SK-N-SH treated with all-trans-retinoic acid at 6 μM for 48 hours (cell line): ENCODE data around the gene ANTXRL.
"Not testable (repeated sequence)": the region's sequence is repeated elsewhere in the genome, so short reads cannot be mapped to it uniquely, and the experiment has no call there.

Experiments
- ATAC-seq: fragments of 200-7000 bp; cut with Tn5 transposase; 3 replicates; pipeline ENCODE4 v1.9.1; 2020; ENCODE audit warnings: mild to moderate bottlenecking, moderate library complexity
- ARNTL ChIP-seq: fragments of 450-650 bp; formaldehyde crosslinking; IDR thresholded peaks from 2 replicates; pipeline ENCODE4 v1.5.0; 2020; ENCODE audit warnings: low read depth, mild to moderate bottlenecking, moderate library complexity, borderline replicate concordance
- BACH2 ChIP-seq: fragments of 250-450 bp; sonication (Bioruptor Pico); IDR thresholded peaks from 2 replicates; pipeline ENCODE4 v1.9.0; 2021; ENCODE audit warnings: mild to moderate bottlenecking, borderline replicate concordance
- CSDC2 ChIP-seq: fragments of 250-450 bp; sonication (Bioruptor Pico); IDR thresholded peaks from 2 replicates; pipeline ENCODE4 v1.5.0; 2020; ENCODE audit warnings: mild to moderate bottlenecking, moderate library complexity
- GLIS3 ChIP-seq: fragments of 250-450 bp; sonication (Bioruptor Pico); IDR thresholded peaks from 2 replicates; pipeline ENCODE4 v1.5.0; 2020; ENCODE audit warnings: mild to moderate bottlenecking, moderate library complexity
- ISL1 ChIP-seq: fragments of 250-450 bp; sonication (Bioruptor Pico); IDR thresholded peaks from 2 replicates; pipeline ENCODE4 v2.1.2; 2022; ENCODE audit warnings: mild to moderate bottlenecking, moderate library complexity
- OSR1 ChIP-seq: fragments of 250-450 bp; sonication (Bioruptor Pico); IDR thresholded peaks from 2 replicates; pipeline ENCODE4 v1.8.0; 2022; ENCODE audit warnings: moderate library complexity, mild to moderate bottlenecking, inconsistent platforms
- PPARA ChIP-seq: fragments of 250-450 bp; sonication (Bioruptor Pico); IDR thresholded peaks from 2 replicates; pipeline ENCODE4 v1.5.0; 2020; ENCODE audit warnings: mild to moderate bottlenecking, borderline replicate concordance
- RARB ChIP-seq: fragments of 250-450 bp; sonication (Bioruptor Pico); IDR thresholded peaks from 2 replicates; pipeline ENCODE4 v1.8.0; 2021; ENCODE audit warnings: mild to moderate bottlenecking, moderate library complexity
- SNAI2 ChIP-seq: fragments of 250-450 bp; sonication (Bioruptor Pico); IDR thresholded peaks from 2 replicates; pipeline ENCODE4 v1.5.0; 2020; ENCODE audit warnings: mild to moderate bottlenecking, moderate library complexity
- TCF4 ChIP-seq: fragments of 250-450 bp; sonication (Bioruptor Pico); IDR thresholded peaks from 2 replicates; pipeline ENCODE4 v1.8.0; 2021; ENCODE audit warnings: mild to moderate bottlenecking, moderate library complexity, borderline replicate concordance
- TOX ChIP-seq: fragments of 250-450 bp; sonication (Bioruptor Pico); IDR thresholded peaks from 2 replicates; pipeline ENCODE4 v1.8.0; 2021; ENCODE audit warnings: mild to moderate bottlenecking, moderate library complexity, borderline replicate concordance
- ZC3H10 ChIP-seq: fragments of 250-450 bp; sonication (Bioruptor Pico); IDR thresholded peaks from 2 replicates; pipeline ENCODE4 v1.5.1; 2021; ENCODE audit warnings: mild to moderate bottlenecking, moderate library complexity
- ZFP3 ChIP-seq: fragments of 250-450 bp; sonication (Bioruptor Pico); IDR thresholded peaks from 2 replicates; pipeline ENCODE4 v1.5.0; 2020; ENCODE audit warnings: mild to moderate bottlenecking, moderate library complexity
- ZFP30 ChIP-seq: fragments of 450-650 bp; formaldehyde crosslinking; IDR thresholded peaks from 2 replicates; pipeline ENCODE4 v1.5.0; 2022; ENCODE audit warnings: mild to moderate bottlenecking, moderate library complexity
- ZNF565 ChIP-seq: fragments of 450-650 bp; formaldehyde crosslinking; conservative IDR thresholded peaks from 2 replicates; pipeline ENCODE4 v1.5.0; 2020; ENCODE audit warnings: low read depth, mild to moderate bottlenecking, moderate library complexity
- ZNF70 ChIP-seq: fragments of 450-650 bp; formaldehyde crosslinking; IDR thresholded peaks from 2 replicates; pipeline ENCODE4 v1.5.0; 2020; ENCODE audit warnings: mild to moderate bottlenecking, moderate library complexity
- TF ChIP-seq, protein P1 (sequence below): fragments of 250-450 bp; sonication (Bioruptor Pico); IDR thresholded peaks from 2 replicates; pipeline ENCODE4 v1.5.1; 2020; ENCODE audit warnings: low read depth, mild to moderate bottlenecking, moderate library complexity
- TF ChIP-seq, protein P2 (sequence below): fragments of 250-450 bp; sonication (Bioruptor Pico); IDR thresholded peaks from 2 replicates; pipeline ENCODE4 v1.8.0; 2020; ENCODE audit warnings: mild to moderate bottlenecking, moderate library complexity, borderline replicate concordance
- TF ChIP-seq, protein P3 (sequence below): fragments of 250-450 bp; sonication (Bioruptor Pico); IDR thresholded peaks from 2 replicates; pipeline ENCODE4 v1.5.1; 2021; ENCODE audit warnings: mild to moderate bottlenecking, moderate library complexity
- TF ChIP-seq, protein P4 (sequence below): fragments of 250-450 bp; sonication (Bioruptor Pico); IDR thresholded peaks from 2 replicates; pipeline ENCODE4 v1.8.0; 2021; ENCODE audit warnings: low read depth, mild to moderate bottlenecking, moderate library complexity, borderline replicate concordance

Gene ANTXRL

DNA sequence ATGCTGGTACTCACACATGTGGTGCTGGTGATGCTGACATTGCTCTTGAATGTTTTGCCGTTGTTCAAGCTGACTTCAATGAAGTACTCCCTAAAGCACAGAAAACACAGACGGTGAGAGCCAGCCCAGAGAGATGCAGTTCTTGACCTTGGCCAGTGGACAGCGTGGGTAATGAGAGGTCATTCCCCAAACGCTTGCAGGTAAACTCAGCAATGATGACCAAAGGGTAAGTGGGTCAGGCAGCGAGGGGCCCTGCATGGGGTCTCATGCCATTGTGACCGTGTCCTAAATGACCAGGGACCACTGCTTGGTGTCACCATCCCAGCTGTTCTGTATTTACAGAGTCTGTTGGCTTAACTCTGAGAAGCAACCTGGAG is 32.8 kb upstream of the ANTXRL start:
- TF ChIP-seq PPARA: no peak
- TF ChIP-seq ZNF565 (CRISPR knock-in tag): no peak
- no peak for TF ChIP-seq TCF4 (CRISPR knock-in tag)
- TF ChIP-seq GLIS3: no peak
- TF ChIP-seq, protein P1, sequence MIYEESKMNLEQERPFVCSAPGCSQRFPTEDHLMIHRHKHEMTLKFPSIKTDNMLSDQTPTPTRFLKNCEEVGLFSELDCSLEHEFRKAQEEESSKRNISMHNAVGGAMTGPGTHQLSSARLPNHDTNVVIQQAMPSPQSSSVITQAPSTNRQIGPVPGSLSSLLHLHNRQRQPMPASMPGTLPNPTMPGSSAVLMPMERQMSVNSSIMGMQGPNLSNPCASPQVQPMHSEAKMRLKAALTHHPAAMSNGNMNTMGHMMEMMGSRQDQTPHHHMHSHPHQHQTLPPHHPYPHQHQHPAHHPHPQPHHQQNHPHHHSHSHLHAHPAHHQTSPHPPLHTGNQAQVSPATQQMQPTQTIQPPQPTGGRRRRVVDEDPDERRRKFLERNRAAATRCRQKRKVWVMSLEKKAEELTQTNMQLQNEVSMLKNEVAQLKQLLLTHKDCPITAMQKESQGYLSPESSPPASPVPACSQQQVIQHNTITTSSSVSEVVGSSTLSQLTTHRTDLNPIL (CRISPR knock-in tag): no peak
- TF ChIP-seq BACH2: no peak
- TF ChIP-seq ZFP30 (CRISPR knock-in tag): no peak
- TF ChIP-seq, protein P2, sequence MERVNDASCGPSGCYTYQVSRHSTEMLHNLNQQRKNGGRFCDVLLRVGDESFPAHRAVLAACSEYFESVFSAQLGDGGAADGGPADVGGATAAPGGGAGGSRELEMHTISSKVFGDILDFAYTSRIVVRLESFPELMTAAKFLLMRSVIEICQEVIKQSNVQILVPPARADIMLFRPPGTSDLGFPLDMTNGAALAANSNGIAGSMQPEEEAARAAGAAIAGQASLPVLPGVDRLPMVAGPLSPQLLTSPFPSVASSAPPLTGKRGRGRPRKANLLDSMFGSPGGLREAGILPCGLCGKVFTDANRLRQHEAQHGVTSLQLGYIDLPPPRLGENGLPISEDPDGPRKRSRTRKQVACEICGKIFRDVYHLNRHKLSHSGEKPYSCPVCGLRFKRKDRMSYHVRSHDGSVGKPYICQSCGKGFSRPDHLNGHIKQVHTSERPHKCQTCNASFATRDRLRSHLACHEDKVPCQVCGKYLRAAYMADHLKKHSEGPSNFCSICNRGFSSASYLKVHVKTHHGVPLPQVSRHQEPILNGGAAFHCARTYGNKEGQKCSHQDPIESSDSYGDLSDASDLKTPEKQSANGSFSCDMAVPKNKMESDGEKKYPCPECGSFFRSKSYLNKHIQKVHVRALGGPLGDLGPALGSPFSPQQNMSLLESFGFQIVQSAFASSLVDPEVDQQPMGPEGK (CRISPR knock-in tag): no peak
- no peak for TF ChIP-seq ARNTL
- TF ChIP-seq RARB (CRISPR knock-in tag): no peak
- no peak for ATAC-seq

- no peak for ATAC-seq
- TF ChIP-seq OSR1 (CRISPR knock-in tag) (no peak), GLIS3 (no peak), CSDC2 (no peak), SNAI2 (CRISPR knock-in tag) (no peak), TOX (CRISPR knock-in tag) (no peak), ZNF70 (CRISPR knock-in tag) (no peak)
- TF ChIP-seq, protein P3, sequence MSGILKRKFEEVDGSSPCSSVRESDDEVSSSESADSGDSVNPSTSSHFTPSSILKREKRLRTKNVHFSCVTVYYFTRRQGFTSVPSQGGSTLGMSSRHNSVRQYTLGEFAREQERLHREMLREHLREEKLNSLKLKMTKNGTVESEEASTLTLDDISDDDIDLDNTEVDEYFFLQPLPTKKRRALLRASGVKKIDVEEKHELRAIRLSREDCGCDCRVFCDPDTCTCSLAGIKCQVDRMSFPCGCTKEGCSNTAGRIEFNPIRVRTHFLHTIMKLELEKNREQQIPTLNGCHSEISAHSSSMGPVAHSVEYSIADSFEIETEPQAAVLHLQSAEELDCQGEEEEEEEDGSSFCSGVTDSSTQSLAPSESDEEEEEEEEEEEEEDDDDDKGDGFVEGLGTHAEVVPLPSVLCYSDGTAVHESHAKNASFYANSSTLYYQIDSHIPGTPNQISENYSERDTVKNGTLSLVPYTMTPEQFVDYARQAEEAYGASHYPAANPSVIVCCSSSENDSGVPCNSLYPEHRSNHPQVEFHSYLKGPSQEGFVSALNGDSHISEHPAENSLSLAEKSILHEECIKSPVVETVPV (CRISPR knock-in tag): no peak
- TF ChIP-seq, protein P2 (CRISPR knock-in tag): no peak
Observed at GRCh38 chr10:46254467-46254866, 32.3 kb upstream of the ANTXRL start.

- not testable (repeated sequence) for ATAC-seq
Observed at GRCh38 chr10:46255210-46255609, 31.6 kb upstream of the ANTXRL start.

DNA sequence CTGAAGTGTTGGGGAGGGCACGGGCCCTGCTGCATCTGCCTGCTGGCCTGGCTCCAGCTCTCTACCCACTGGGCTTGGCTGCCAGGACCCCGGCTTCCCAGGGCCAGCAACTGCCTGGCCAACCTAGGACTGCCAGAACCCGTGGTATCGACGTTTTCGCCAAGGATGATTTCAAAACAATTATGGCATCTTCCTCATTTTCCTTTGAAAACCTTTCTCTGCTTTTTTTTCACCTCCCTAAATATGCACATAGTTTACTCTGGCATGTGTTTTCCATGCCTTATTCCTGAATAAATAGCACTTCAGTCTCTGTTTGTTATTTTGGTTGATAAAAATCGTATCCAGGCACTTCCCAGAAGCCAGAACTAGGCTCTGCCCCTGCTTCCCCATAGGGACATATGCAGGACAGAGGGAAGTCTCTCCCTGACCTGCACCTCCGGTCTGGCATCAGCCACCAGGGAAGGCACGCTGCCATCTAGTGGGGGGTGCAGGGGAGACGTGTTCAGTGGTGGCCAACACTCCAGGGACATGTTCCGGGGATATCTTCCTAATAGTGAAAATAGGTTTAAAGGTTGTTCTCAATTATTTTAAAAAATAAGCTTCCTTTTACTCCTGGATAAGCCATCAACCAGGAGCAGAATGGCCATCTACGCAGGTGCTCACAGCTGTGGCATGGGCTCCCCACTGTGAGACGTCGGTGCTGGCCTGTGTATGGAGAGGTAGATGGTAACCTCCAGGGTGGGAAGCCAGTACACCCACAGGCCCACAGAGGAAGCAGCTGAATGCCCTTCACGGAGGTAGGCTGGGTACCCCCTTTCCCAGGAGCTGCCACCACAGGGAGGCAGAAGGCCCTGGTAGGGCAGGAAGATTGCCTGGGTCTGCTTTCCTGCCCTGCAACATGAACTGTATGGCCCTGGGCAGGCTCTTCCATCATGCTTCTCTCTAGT is 30.7 kb upstream of the ANTXRL start:
- peak; percentile 91 for ATAC-seq
- TF ChIP-seq, protein P2 (CRISPR knock-in tag): no peak
- TF ChIP-seq, protein P1 (CRISPR knock-in tag): no peak
- TF ChIP-seq CSDC2 (no peak), ZFP3 (no peak), ARNTL (no peak), ZNF565 (CRISPR knock-in tag) (no peak), BACH2 (no peak), ZNF70 (CRISPR knock-in tag) (peak; percentile 45; the same call in 1 of the 2 replicates), GLIS3 (0 out of 2 replicates have a peak, but pooled peaks have one; percentile 6), TCF4 (CRISPR knock-in tag) (peak; percentile 79; the same call in 1 of the 2 replicates), SNAI2 (CRISPR knock-in tag) (no peak), ZC3H10 (CRISPR knock-in tag) (no peak), ISL1 (CRISPR knock-in tag) (no peak)
- TF ChIP-seq, protein P4, sequence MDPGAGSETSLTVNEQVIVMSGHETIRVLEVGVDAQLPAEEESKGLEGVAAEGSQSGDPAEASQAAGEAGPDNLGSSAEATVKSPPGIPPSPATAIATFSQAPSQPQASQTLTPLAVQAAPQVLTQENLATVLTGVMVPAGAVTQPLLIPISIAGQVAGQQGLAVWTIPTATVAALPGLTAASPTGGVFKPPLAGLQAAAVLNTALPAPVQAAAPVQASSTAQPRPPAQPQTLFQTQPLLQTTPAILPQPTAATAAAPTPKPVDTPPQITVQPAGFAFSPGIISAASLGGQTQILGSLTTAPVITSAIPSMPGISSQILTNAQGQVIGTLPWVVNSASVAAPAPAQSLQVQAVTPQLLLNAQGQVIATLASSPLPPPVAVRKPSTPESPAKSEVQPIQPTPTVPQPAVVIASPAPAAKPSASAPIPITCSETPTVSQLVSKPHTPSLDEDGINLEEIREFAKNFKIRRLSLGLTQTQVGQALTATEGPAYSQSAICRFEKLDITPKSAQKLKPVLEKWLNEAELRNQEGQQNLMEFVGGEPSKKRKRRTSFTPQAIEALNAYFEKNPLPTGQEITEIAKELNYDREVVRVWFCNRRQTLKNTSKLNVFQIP (CRISPR knock-in tag): no peak
